ENCODE results near the gene ARID5A. TPM values are rescaled to one million over a fixed set of nuclear protein-coding genes. Genes with fewer than 3 reads are reported as not detected.

Gene ARID5A
- total RNA-seq, 1 experiment from 2014 or later, result 13.9 TPM

GRCh38 chr2:96505231-96505889, 31.2 kb upstream of the ARID5A start, which contains the start of gene NEURL3:
NEURL3 (minus strand) TSS chr2:96505357; CDS start chr2:96505286, 71 bp downstream.
- TF ChIP-seq, protein P1, sequence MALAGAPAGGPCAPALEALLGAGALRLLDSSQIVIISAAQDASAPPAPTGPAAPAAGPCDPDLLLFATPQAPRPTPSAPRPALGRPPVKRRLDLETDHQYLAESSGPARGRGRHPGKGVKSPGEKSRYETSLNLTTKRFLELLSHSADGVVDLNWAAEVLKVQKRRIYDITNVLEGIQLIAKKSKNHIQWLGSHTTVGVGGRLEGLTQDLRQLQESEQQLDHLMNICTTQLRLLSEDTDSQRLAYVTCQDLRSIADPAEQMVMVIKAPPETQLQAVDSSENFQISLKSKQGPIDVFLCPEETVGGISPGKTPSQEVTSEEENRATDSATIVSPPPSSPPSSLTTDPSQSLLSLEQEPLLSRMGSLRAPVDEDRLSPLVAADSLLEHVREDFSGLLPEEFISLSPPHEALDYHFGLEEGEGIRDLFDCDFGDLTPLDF (CRISPR knock-in tag; IDR thresholded peaks at IDR 0.05), result no peak
- TF ChIP-seq FOXK1 (CRISPR knock-in tag; IDR thresholded peaks at IDR 0.05), result no peak
- no peak for TF ChIP-seq ETV6 (CRISPR knock-in tag; IDR thresholded peaks at IDR 0.05)
- TF ChIP-seq MLX (CRISPR knock-in tag; IDR thresholded peaks at IDR 0.05), result no peak
- TF ChIP-seq TEAD1 (CRISPR knock-in tag; IDR thresholded peaks at IDR 0.05), result no peak
- no peak for TF ChIP-seq ATF6 (CRISPR knock-in tag; IDR thresholded peaks at IDR 0.05)
- TF ChIP-seq TP53 (CRISPR knock-in tag; IDR thresholded peaks at IDR 0.05), result no peak
- TF ChIP-seq PRDM15 (CRISPR knock-in tag; IDR thresholded peaks at IDR 0.05), result no peak
- TF ChIP-seq ZNF396 (CRISPR knock-in tag; IDR thresholded peaks at IDR 0.05; ENCODE audit: borderline replicate concordance), result no peak
- DNase-seq (ENCODE audit: low spot score), result no peak
- ChIA-PET POLR2A (no interaction called here), CTCF (interaction anchor here (0.8 to 0.9 kb wide), 2 partner anchors 49 to 98 kb away, joined by 3 to 5 read pairs; no protein-coding TSS in a partner anchor)
- ATAC-seq, result no peak
- H3K4me1 Mint-ChIP-seq, result peaks cover 15% of the 10 kb centered on the region
- no peaks in the 10 kb centered on the region for H3K9me3 Mint-ChIP-seq
- H3K27ac Mint-ChIP-seq, result no peak within 1 kb of the TSS
- H3K4me3 Mint-ChIP-seq, result no peak within 1 kb of the TSS
- peaks cover 23% of the 10 kb centered on the region for H3K27me3 Mint-ChIP-seq (ENCODE audit: low read depth)
- H3K36me3 Mint-ChIP-seq, result no peaks in the 10 kb centered on the region

DNA sequence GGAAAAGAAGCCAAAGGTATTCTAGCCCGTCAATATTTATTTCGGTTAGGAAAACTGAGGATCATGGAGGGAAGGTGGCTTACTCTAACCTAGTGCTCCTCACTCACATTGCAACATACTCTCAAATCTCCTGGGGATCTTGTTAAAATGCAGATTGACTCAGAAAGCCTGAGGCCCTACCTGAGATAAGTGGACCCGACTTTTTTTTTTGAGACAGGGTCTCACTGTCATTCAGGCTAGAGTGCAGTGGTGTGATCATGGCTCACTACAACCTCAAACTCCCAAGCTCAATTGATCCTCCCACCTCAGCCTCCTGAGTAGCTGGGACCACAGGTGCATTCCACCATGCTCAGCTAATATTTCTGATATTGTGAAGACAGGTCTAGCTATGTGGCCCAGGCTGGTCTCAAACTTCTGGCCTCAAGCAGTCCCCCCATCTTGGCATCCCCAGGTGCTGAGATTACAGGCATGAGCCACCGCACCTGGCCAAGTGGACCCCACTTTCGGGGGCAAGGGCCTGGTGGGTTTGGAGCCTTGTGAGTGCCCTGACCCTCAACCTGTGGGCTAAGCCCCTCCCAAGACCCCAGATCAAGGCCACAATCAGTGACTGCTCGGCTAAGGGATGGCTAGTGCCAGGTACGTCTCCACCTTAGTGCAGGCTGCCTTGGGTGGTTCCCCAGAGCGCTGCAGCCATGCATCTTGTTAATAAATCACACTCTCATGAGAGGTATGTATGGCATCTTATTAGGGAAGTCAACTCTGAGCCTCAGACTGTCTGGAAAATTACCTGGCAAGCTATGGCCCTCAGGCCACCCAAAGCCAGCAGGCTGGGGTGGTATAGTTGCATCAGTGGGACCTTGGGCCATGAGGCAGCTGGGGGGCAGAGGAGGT, 30.3 kb upstream of the ARID5A start:
- ATAC-seq, result no peak
- Mint-ChIP-seq H3K27ac (no peak overlapping the region), H3K4me3 (no peak overlapping the region), H3K27me3 (ENCODE audit: low read depth) (peaks cover 31% of the 10 kb centered on the region), H3K9me3 (no peaks in the 10 kb centered on the region), H3K4me1 (peaks cover 15% of the 10 kb centered on the region), H3K36me3 (no peaks in the 10 kb centered on the region)
- no peak for TF ChIP-seq ZNF396 (CRISPR knock-in tag; IDR thresholded peaks at IDR 0.05; ENCODE audit: borderline replicate concordance)
- no peak for TF ChIP-seq ZNF317 (CRISPR knock-in tag; IDR thresholded peaks at IDR 0.05; ENCODE audit: borderline replicate concordance, low read depth)
- no peak for TF ChIP-seq TCF7 (CRISPR knock-in tag; IDR thresholded peaks at IDR 0.05; ENCODE audit: low read depth)
- TF ChIP-seq, protein P2, sequence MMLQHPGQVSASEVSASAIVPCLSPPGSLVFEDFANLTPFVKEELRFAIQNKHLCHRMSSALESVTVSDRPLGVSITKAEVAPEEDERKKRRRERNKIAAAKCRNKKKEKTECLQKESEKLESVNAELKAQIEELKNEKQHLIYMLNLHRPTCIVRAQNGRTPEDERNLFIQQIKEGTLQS (CRISPR knock-in tag; conservative IDR thresholded peaks at IDR 0.05), result no peak
- no peak for TF ChIP-seq MAX (CRISPR knock-in tag; IDR thresholded peaks at IDR 0.05)
- no peak for TF ChIP-seq ZNF671 (CRISPR knock-in tag; IDR thresholded peaks at IDR 0.05)
- no peak for TF ChIP-seq NR2C2 (CRISPR knock-in tag; IDR thresholded peaks at IDR 0.05)
- no peak for TF ChIP-seq ZNF423 (CRISPR knock-in tag; IDR thresholded peaks at IDR 0.05)
- no peak for TF ChIP-seq ELF4 (CRISPR knock-in tag; IDR thresholded peaks at IDR 0.05; ENCODE audit: low read depth)
- no peak for TF ChIP-seq SMAD3 (CRISPR knock-in tag; IDR thresholded peaks at IDR 0.05; ENCODE audit: borderline replicate concordance)
- no peak for TF ChIP-seq GRHL2 (CRISPR knock-in tag; IDR thresholded peaks at IDR 0.05; ENCODE audit: insufficient replicate concordance, severe bottlenecking)
- TF ChIP-seq TEAD4 (CRISPR knock-in tag; IDR thresholded peaks at IDR 0.05), result no peak
- TF ChIP-seq TP53 (CRISPR knock-in tag; IDR thresholded peaks at IDR 0.05), result no peak
- no peak for DNase-seq (ENCODE audit: low spot score)
- ChIA-PET POLR2A (no interaction called here), CTCF (interaction anchor here (0.9 kb wide), 1 partner anchor 48 kb away, joined by 5 read pairs; no protein-coding TSS in a partner anchor)
